Measurements from ENCODE around the gene CREG1.

- TF ChIP-seq CTCF (IDR thresholded peaks at IDR 0.05): peak; percentile 85
- no peak for TF ChIP-seq MAZ (IDR thresholded peaks at IDR 0.05; ENCODE audit: borderline replicate concordance, low read depth, low read length)
- no peak for TF ChIP-seq POLR2A (IDR thresholded peaks at IDR 0.05; ENCODE audit: low read length)
Observed at GRCh38 chr1:167555971-167556714, 2.6 kb upstream of the CREG1 start.

Data from A549 (cell line).